Measurements from ENCODE around the gene LPIN1. TPM values are rescaled to one million over a fixed set of nuclear protein-coding genes. Genes with fewer than 3 reads are reported as not detected.

Gene LPIN1
- total RNA-seq, 4 donors from 2014 or later, result 28.7 to 47.0 (median 39.6) TPM

DNA sequence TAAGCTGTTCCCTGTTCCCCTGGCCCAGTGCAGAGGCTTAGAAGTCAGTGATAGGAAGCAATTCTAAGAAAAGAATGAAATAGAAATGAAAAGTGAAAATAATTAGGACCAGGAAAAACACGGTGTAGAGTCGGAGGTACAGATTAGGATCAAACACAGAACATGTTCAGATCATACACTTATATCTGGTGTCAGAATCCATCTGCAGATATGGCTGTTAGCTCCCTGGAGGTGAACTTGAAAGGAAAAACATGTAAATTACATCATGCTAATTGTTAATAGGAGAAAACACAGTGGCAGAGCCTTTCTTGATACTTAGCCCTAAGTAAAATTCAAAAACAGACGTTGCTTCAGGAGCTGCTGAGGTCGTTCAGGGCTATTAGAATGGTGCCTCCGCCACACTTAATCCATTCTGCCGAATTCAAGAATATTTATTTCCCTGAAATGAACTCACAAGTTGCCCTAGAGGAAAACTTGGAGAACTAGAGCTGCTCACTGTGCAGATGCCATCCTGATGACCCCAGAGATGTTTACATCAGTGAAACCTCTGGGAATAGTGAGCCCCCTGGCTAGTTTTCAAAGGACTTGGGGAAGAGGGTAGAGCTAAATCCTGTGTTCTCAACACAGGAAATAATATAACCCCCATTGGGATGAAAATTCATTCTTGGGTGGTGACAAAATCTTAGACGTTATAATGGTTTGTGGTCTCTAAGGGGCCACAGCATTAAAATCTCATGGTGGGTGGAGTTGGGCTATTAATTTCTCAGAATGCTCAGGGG is 27.5 kb downstream of the LPIN1 start:
- no peaks in the 10 kb centered on the region for H3K27me3 ChIP-seq
- intact Hi-C loops (cut with DNase I), result no loop called here
- TF ChIP-seq, protein P1, sequence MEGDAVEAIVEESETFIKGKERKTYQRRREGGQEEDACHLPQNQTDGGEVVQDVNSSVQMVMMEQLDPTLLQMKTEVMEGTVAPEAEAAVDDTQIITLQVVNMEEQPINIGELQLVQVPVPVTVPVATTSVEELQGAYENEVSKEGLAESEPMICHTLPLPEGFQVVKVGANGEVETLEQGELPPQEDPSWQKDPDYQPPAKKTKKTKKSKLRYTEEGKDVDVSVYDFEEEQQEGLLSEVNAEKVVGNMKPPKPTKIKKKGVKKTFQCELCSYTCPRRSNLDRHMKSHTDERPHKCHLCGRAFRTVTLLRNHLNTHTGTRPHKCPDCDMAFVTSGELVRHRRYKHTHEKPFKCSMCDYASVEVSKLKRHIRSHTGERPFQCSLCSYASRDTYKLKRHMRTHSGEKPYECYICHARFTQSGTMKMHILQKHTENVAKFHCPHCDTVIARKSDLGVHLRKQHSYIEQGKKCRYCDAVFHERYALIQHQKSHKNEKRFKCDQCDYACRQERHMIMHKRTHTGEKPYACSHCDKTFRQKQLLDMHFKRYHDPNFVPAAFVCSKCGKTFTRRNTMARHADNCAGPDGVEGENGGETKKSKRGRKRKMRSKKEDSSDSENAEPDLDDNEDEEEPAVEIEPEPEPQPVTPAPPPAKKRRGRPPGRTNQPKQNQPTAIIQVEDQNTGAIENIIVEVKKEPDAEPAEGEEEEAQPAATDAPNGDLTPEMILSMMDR (IDR thresholded peaks at IDR 0.05), result no peak
- no peak for TF ChIP-seq POLR2A (IDR thresholded peaks at IDR 0.05)
- H3K27ac ChIP-seq, result no peak overlapping the region
- WGBS, 2 donors, result 85 to 88% methylated on average over 7 of the region's 7 CpGs
- H3K9me3 ChIP-seq, result no peaks in the 10 kb centered on the region
- no peak for DNase-seq
- H3K4me3 ChIP-seq (replicated peaks in 1 of 3), result no peak overlapping the region
- no peaks in the 10 kb centered on the region for H3K4me1 ChIP-seq
- H3K36me3 ChIP-seq, result peaks cover 12 to 33% of the 10 kb centered on the region in 2 donors

DNA sequence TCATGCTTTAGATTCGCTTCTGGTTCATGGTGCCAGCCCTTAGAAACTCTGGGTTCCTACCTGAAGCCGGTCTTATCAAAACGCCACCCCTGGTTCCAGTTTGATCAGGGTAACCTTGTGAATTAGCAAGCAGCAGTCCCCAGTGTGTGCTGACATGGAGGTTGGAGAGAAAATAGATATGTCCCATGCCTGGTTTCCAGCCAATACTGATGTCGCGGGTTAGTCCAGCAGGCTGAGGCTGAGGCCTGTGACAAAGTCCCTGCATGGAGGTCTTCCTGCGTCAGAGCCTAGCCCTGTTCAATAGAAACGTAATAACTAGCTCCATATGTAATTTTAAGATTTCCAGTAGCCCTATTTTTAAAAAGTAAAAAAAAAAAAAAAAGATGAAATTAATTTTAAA is 28.2 kb downstream of the LPIN1 start:
- no peaks in the 10 kb centered on the region for H3K27me3 ChIP-seq
- no peak for DNase-seq
- 94 to 95% methylated on average over 7 of the region's 7 CpGs for WGBS, 2 donors

DNA sequence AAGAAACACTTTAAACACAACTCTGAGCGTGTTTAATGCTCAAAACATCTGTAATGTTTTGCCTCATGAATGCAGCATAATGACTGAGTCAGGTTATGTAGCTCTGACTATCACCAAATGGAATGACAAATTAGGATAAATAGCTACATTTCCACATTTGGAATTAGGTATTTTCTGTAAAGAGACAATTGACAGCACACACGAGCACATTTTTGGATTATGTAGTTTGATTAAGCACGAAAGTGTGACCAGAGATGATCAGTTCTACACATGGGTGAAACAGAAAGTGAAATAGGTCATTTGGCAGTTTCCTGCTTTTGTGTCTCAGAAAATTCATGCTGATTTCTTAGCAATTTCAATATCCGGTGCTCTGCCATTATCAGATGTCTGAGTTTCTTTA is 29.0 kb downstream of the LPIN1 start:
- Histone ChIP-seq H3K4me1 (no peaks in the 10 kb centered on the region), H3K36me3 (peaks cover 17 to 34% of the 10 kb centered on the region in 2 donors), H3K9me3 (no peaks in the 10 kb centered on the region), H3K27me3 (no peaks in the 10 kb centered on the region), H3K4me3 (replicated peaks in 1 of 3) (no peak overlapping the region), H3K27ac (no peak overlapping the region)
- no peak for DNase-seq
- WGBS, 2 donors, result 74 to 83% methylated on average over 4 of the region's 4 CpGs
- intact Hi-C loops (cut with DNase I), result no loop called here
- no peak for TF ChIP-seq POLR2A (IDR thresholded peaks at IDR 0.05)
- TF ChIP-seq, protein P1 (IDR thresholded peaks at IDR 0.05), result no peak

More for the DNA sequence above, 28.2 kb downstream of the LPIN1 start:
- TF ChIP-seq, protein P1 (IDR thresholded peaks at IDR 0.05), result no peak
- no peak for TF ChIP-seq POLR2A (IDR thresholded peaks at IDR 0.05)
- intact Hi-C loops (cut with DNase I), result no loop called here
- Histone ChIP-seq H3K9me3 (no peaks in the 10 kb centered on the region), H3K4me1 (no peaks in the 10 kb centered on the region), H3K36me3 (peaks cover 12 to 33% of the 10 kb centered on the region in 2 donors), H3K4me3 (replicated peaks in 1 of 3) (no peak overlapping the region), H3K27ac (no peak overlapping the region)

- Histone ChIP-seq H3K27ac (no peak overlapping the region), H3K9me3 (no peaks in the 10 kb centered on the region), H3K4me3 (replicated peaks in 1 of 3) (no peak overlapping the region), H3K4me1 (no peaks in the 10 kb centered on the region), H3K36me3 (peaks cover 15 to 25% of the 10 kb centered on the region in 2 donors), H3K27me3 (no peaks in the 10 kb centered on the region)
- no peak for TF ChIP-seq POLR2A (IDR thresholded peaks at IDR 0.05)
- TF ChIP-seq, protein P1 (IDR thresholded peaks at IDR 0.05), result no peak
- 90 to 92% methylated on average over 24 of the region's 24 CpGs for WGBS, 2 donors
- DNase-seq, result no peak
- intact Hi-C loops (cut with DNase I), result no loop called here
These were observed 30.8 kb downstream of the LPIN1 start for GRCh38 chr2:11777066-11777782.

DNA sequence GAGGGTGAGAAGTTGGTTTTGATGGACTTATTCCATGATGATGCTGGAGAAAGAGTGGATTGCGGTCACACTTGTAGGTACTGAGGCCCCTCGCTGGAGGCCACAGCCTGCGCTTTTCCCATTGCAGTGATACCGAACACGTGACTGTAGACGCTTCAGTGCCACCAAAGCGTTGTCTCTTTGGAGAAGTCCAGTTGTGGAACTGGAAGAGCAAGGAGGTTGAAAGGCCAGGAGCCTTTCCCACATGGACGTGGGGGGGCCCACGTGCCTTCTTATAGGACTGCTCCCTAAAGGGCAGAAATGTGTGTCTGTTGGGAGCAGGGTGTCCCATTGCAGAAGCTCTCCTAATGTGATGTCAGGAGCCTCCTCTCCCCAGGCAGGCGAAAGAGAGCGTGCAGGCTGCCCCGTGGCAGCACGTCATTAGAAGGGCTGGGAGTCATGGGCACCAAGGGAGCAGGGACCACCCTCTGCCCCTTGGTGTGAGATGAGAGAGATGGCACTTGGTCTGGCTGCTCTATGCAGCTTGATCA is 31.5 kb downstream of the LPIN1 start:
- Histone ChIP-seq H3K4me1 (no peaks in the 10 kb centered on the region), H3K27ac (no peak overlapping the region), H3K27me3 (no peaks in the 10 kb centered on the region), H3K4me3 (replicated peaks in 1 of 3) (no peak overlapping the region), H3K36me3 (peaks cover 22 to 32% of the 10 kb centered on the region in 2 donors), H3K9me3 (no peaks in the 10 kb centered on the region)
- 92 to 96% methylated on average over 13 of the region's 13 CpGs for WGBS, 2 donors
- intact Hi-C loops (cut with DNase I), result no loop called here
- no peak for DNase-seq
- TF ChIP-seq, protein P1 (IDR thresholded peaks at IDR 0.05), result no peak
- TF ChIP-seq POLR2A (IDR thresholded peaks at IDR 0.05), result no peak
